Measurements from ENCODE around the gene GLB1L2.

Gene GLB1L2

GRCh38 chr11:134337051-134337450 lies 5.3 kb downstream of the GLB1L2 start:
- Histone ChIP-seq H3K36me3 (ENCODE audit: control insufficient read depth, insufficient read depth, low read length) (no peaks in the 10 kb centered on the region), H3K27me3 (replicated peaks; ENCODE audit: control insufficient read depth, insufficient read depth, low read length) (no peaks in the 10 kb centered on the region; the same call in 1 of the 2 replicates), H3K4me3 (replicated peaks; ENCODE audit: low read depth, low read length) (no peak overlapping the region)
- TF ChIP-seq, protein P1, sequence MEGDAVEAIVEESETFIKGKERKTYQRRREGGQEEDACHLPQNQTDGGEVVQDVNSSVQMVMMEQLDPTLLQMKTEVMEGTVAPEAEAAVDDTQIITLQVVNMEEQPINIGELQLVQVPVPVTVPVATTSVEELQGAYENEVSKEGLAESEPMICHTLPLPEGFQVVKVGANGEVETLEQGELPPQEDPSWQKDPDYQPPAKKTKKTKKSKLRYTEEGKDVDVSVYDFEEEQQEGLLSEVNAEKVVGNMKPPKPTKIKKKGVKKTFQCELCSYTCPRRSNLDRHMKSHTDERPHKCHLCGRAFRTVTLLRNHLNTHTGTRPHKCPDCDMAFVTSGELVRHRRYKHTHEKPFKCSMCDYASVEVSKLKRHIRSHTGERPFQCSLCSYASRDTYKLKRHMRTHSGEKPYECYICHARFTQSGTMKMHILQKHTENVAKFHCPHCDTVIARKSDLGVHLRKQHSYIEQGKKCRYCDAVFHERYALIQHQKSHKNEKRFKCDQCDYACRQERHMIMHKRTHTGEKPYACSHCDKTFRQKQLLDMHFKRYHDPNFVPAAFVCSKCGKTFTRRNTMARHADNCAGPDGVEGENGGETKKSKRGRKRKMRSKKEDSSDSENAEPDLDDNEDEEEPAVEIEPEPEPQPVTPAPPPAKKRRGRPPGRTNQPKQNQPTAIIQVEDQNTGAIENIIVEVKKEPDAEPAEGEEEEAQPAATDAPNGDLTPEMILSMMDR (IDR thresholded peaks at IDR 0.05; ENCODE audit: insufficient read depth, low read length, poor library complexity, severe bottlenecking), result no peak
- no peak for DNase-seq (ENCODE audit: extremely low read depth, insufficient read length)

- TF ChIP-seq, protein P1 (IDR thresholded peaks at IDR 0.05; ENCODE audit: insufficient read depth, low read length, poor library complexity, severe bottlenecking), result no peak
- no peaks in the 10 kb centered on the region; the same call in 1 of the 2 replicates for H3K27me3 ChIP-seq (replicated peaks; ENCODE audit: control insufficient read depth, insufficient read depth, low read length)
Measured at GRCh38 chr11:134338068-134338467, 6.3 kb downstream of the GLB1L2 start.

GRCh38 chr11:134338654-134339053 lies 6.9 kb downstream of the GLB1L2 start:
- H3K4me3 ChIP-seq (replicated peaks; ENCODE audit: low read depth, low read length), result no peak overlapping the region
- no peak for DNase-seq (ENCODE audit: extremely low read depth, insufficient read length)
- TF ChIP-seq, protein P1 (IDR thresholded peaks at IDR 0.05; ENCODE audit: insufficient read depth, low read length, poor library complexity, severe bottlenecking), result no peak
- no peaks in the 10 kb centered on the region for H3K27me3 ChIP-seq (replicated peaks; ENCODE audit: control insufficient read depth, insufficient read depth, low read length)
- H3K36me3 ChIP-seq (ENCODE audit: control insufficient read depth, insufficient read depth, low read length), result no peaks in the 10 kb centered on the region

More at GRCh38 chr11:134338068-134338467, 6.3 kb downstream of the GLB1L2 start:
- Histone ChIP-seq H3K36me3 (ENCODE audit: control insufficient read depth, insufficient read depth, low read length) (no peaks in the 10 kb centered on the region), H3K4me3 (replicated peaks; ENCODE audit: low read depth, low read length) (no peak overlapping the region)
- no peak for DNase-seq (ENCODE audit: extremely low read depth, insufficient read length)

GRCh38 chr11:134339756-134340155 lies 8.0 kb downstream of the GLB1L2 start:
- H3K4me3 ChIP-seq (replicated peaks; ENCODE audit: low read depth, low read length), result no peak overlapping the region
- DNase-seq (ENCODE audit: extremely low read depth, insufficient read length), result no peak
- H3K36me3 ChIP-seq (ENCODE audit: control insufficient read depth, insufficient read depth, low read length), result no peaks in the 10 kb centered on the region
- H3K27me3 ChIP-seq (replicated peaks; ENCODE audit: control insufficient read depth, insufficient read depth, low read length), result no peaks in the 10 kb centered on the region
- TF ChIP-seq, protein P1 (IDR thresholded peaks at IDR 0.05; ENCODE audit: insufficient read depth, low read length, poor library complexity, severe bottlenecking), result no peak

- TF ChIP-seq, protein P1 (IDR thresholded peaks at IDR 0.05; ENCODE audit: insufficient read depth, low read length, poor library complexity, severe bottlenecking), result no peak
- H3K36me3 ChIP-seq (ENCODE audit: control insufficient read depth, insufficient read depth, low read length), result no peaks in the 10 kb centered on the region
- no peak overlapping the region for H3K4me3 ChIP-seq (replicated peaks; ENCODE audit: low read depth, low read length)
- no peaks in the 10 kb centered on the region for H3K27me3 ChIP-seq (replicated peaks; ENCODE audit: control insufficient read depth, insufficient read depth, low read length)
- DNase-seq (ENCODE audit: extremely low read depth, insufficient read length), result no peak
Measured at GRCh38 chr11:134340354-134340964, 8.7 kb downstream of the GLB1L2 start.

Measured in GM06990 (cell line).